ENCODE data around the gene B3GAT1. TPM values are rescaled to one million over a fixed set of nuclear protein-coding genes. Genes with fewer than 3 reads are reported as not detected.

B3GAT1 gene
- total RNA-seq, 3 donors from 2014 or later, result 0.09 to 0.38 (median 0.22) TPM

DNA sequence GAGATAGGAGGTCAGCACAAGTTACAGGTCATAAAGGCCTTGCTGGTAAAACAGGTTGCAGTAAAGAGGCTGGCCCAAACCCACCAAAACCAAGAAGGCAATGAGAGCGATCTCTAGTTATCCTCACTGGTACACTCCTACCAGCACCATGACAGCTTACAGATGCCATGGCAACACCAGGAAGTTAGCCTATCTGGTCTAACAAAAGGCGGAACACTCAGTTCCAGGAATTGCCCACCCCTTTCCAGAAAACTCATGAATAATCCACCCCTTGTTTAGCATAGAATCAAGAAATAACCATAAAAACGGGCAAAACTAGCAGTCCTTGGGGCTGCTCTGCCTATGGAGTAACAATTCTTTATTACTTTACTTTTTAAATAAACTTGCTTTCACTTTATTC lies 43.5 kb upstream of the B3GAT1 start:
- ATAC-seq, result no peak
- intact Hi-C loops (cut with DNase I, micrococcal nuclease), result no loop called here
- no peak overlapping the region for H3K4me3 ChIP-seq
- TF ChIP-seq CTCF (IDR thresholded peaks at IDR 0.05), result no peak
- DNase-seq, result no peak
- peaks cover 19% of the 10 kb centered on the region for H3K9me3 ChIP-seq
- no peaks in the 10 kb centered on the region for H3K4me1 ChIP-seq (ENCODE audit: low read depth)
- H3K36me3 ChIP-seq (ENCODE audit: low read depth), result no peaks in the 10 kb centered on the region

DNA sequence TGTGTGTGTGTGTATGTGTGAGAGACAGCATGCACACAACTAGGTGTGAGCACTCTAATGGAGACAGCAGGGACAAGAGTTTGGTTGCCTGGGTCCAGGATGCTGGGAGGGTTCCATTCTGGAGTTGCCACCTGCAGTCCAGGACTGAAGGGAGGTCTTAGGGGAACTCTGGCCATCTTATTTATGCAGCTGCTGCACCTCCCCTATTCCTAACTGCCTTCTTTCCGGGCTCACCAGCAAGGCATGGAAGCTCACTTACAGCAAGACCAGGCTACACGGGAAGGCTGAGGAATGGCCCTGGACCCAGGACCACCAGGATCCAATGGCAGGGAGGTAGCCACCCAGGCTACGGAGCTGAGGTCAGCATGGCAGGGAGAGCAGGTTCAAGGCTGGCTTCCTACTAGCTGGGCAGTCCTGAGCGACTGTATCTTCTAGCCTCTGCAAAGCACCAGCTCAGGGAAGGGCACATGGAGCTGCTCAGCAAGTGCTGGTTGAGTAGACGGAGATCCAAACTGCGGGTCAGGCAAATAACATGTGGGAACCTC lies 42.2 kb upstream of the B3GAT1 start:
- intact Hi-C loops (cut with DNase I, micrococcal nuclease), result no loop called here
- peaks cover 19% of the 10 kb centered on the region for H3K9me3 ChIP-seq
- no peak overlapping the region for H3K4me3 ChIP-seq
- no peak for DNase-seq
- no peaks in the 10 kb centered on the region for H3K36me3 ChIP-seq (ENCODE audit: low read depth)
- ATAC-seq, result no peak
- H3K4me1 ChIP-seq (ENCODE audit: low read depth), result no peaks in the 10 kb centered on the region
- TF ChIP-seq CTCF (IDR thresholded peaks at IDR 0.05), result no peak

DNA sequence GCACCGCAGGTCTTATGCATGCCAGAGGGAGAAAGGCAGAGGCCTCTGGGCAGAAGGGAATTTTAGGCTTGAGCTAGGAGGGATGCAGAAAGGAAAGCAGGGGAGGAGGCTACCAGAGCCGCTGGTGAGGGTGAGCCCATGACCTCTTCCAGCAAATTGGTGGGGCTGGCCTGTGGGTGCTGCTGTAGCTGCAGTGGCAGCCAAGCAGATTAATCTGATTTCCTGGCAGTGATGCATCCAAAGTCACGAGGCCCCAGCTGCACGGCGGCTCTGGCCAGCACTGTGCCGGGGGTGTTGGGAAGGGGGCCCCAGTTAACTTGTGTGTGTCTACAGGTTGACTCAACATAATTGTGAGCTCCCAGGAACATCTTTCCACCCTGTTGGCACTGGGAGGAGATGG lies 41.4 kb upstream of the B3GAT1 start:
- Histone ChIP-seq H3K4me3 (no peak overlapping the region), H3K36me3 (ENCODE audit: low read depth) (no peaks in the 10 kb centered on the region), H3K4me1 (ENCODE audit: low read depth) (no peaks in the 10 kb centered on the region), H3K9me3 (peaks cover 19% of the 10 kb centered on the region)
- ATAC-seq (no peak), DNase-seq (no peak)
- TF ChIP-seq CTCF (IDR thresholded peaks at IDR 0.05), result no peak
- intact Hi-C loops (cut with DNase I, micrococcal nuclease), result no loop called here

- ATAC-seq, result no peak
Measured at GRCh38 chr11:134452838-134453155, 40.8 kb upstream of the B3GAT1 start.

GRCh38 chr11:134452026-134452837 lies 40.2 kb upstream of the B3GAT1 start:
- H3K36me3 ChIP-seq (ENCODE audit: low read depth), result no peaks in the 10 kb centered on the region
- no peaks in the 10 kb centered on the region for H3K4me1 ChIP-seq (ENCODE audit: low read depth)
- intact Hi-C loops (cut with DNase I, micrococcal nuclease), result no loop called here
- H3K9me3 ChIP-seq, result peaks cover 9% of the 10 kb centered on the region
- no peak overlapping the region for H3K4me3 ChIP-seq
- no peak for TF ChIP-seq CTCF (IDR thresholded peaks at IDR 0.05)
- no peak for DNase-seq
- no peak for ATAC-seq

More at GRCh38 chr11:134452838-134453155, 40.8 kb upstream of the B3GAT1 start:
- Histone ChIP-seq H3K9me3 (peaks cover 14% of the 10 kb centered on the region), H3K4me1 (ENCODE audit: low read depth) (no peaks in the 10 kb centered on the region), H3K4me3 (no peak overlapping the region), H3K36me3 (ENCODE audit: low read depth) (no peaks in the 10 kb centered on the region)
- no peak for TF ChIP-seq CTCF (IDR thresholded peaks at IDR 0.05)
- DNase-seq, result no peak
- intact Hi-C loops (cut with DNase I, micrococcal nuclease), result no loop called here

Data from mucosa of descending colon (tissue), 3 donors.